Esophagus muscularis mucosa (tissue), 3 donors: Measurements from ENCODE around the gene COL8A2.

Experiments used
- CTCF ChIP-seq, 3 experiments: fragments of 200-600 bp in 2 of 3; fragments of 450-650 bp in 1 of 3; sonication (generic) in 2 of 3; IDR thresholded peaks; one replicate each; pipeline ENCODE4 v1.5.1; 2017 to 2019; ENCODE audit warnings: antibody characterized with exemption in 3 of 3, mild to moderate bottlenecking in 2 of 3, moderate library complexity in 1 of 3
- POLR2A ChIP-seq: fragments of 450-650 bp; IDR thresholded peaks from one replicate; pipeline ENCODE4 v1.6.1; 2017; ENCODE audit warnings: antibody characterized with exemption, moderate library complexity, mild to moderate bottlenecking, low read depth
- POLR2AphosphoS5 ChIP-seq, 2 donors: sonication (generic); formaldehyde crosslinking; IDR thresholded peaks; one replicate each; pipeline ENCODE4 v1.6.1; 2017; ENCODE audit warnings: antibody characterized with exemption in 2 of 2

GRCh38 chr1:36126797-36127500 lies 1.9 kb upstream of the COL8A2 start:
- no peak for TF ChIP-seq CTCF (IDR thresholded peaks at IDR 0.05)
- TF ChIP-seq POLR2A = no peak
- TF ChIP-seq POLR2AphosphoS5 (IDR thresholded peaks at IDR 0.05) = no peak
